Activated naive CD4-positive, alpha-beta T cell treated with anti-CD3 and anti-CD28 coated beads, Interleukin-2, amount 50 U/mL, for 24 hours (primary cell): ENCODE results near the gene METTL9.
"Not testable (repeated sequence)": the region's sequence is repeated elsewhere in the genome, so short reads cannot be mapped to it uniquely, and the experiment has no call there.

Experiments used
- H3K27ac Mint-ChIP-seq: one replicate; pipeline ENCODE4 v1.8.0; 2021; ENCODE audit warnings: mild to moderate bottlenecking, mixed read lengths
- H3K27me3 Mint-ChIP-seq: one replicate; pipeline ENCODE4 v1.8.0; 2021; ENCODE audit warnings: mixed read lengths
- H3K36me3 Mint-ChIP-seq: one replicate; pipeline ENCODE4 v1.8.0; 2021; ENCODE audit warnings: mixed read lengths
- H3K4me1 Mint-ChIP-seq: one replicate; pipeline ENCODE4 v1.8.0; 2021; ENCODE audit warnings: mixed read lengths
- H3K4me3 Mint-ChIP-seq: one replicate; pipeline ENCODE4 v1.8.0; 2021; ENCODE audit warnings: mild to moderate bottlenecking, mixed read lengths
- H3K9me3 Mint-ChIP-seq: one replicate; pipeline ENCODE4 v1.8.0; 2021; ENCODE audit warnings: mixed read lengths

The METTL9 gene

GRCh38 chr16:21613361-21613760 lies 14.0 kb downstream of the METTL9 start:
- H3K4me3 Mint-ChIP-seq, result no peak overlapping the region

GRCh38 chr16:21613781-21614180 lies 14.4 kb downstream of the METTL9 start:
- Mint-ChIP-seq H3K36me3 (peaks cover 5% of the 10 kb centered on the region), H3K9me3 (no peaks in the 10 kb centered on the region), H3K4me3 (no peak overlapping the region), H3K4me1 (peaks cover 71% of the 10 kb centered on the region), H3K27me3 (no peaks in the 10 kb centered on the region), H3K27ac (no peak overlapping the region)

More at GRCh38 chr16:21613361-21613760, 14.0 kb downstream of the METTL9 start:
- Mint-ChIP-seq H3K4me1 (peaks cover 75% of the 10 kb centered on the region), H3K27me3 (no peaks in the 10 kb centered on the region), H3K36me3 (peaks cover 5% of the 10 kb centered on the region), H3K9me3 (no peaks in the 10 kb centered on the region), H3K27ac (no peak overlapping the region)

- no peaks in the 10 kb centered on the region for H3K27me3 Mint-ChIP-seq
- H3K4me3 Mint-ChIP-seq, result no peak overlapping the region
- H3K36me3 Mint-ChIP-seq, result peaks cover 7% of the 10 kb centered on the region
- H3K27ac Mint-ChIP-seq, result no peak overlapping the region
- no peaks in the 10 kb centered on the region for H3K9me3 Mint-ChIP-seq
- H3K4me1 Mint-ChIP-seq, result peaks cover 69% of the 10 kb centered on the region
Measured at GRCh38 chr16:21614896-21615295, 15.5 kb downstream of the METTL9 start.

- H3K36me3 Mint-ChIP-seq, result peaks cover 9% of the 10 kb centered on the region
- H3K4me3 Mint-ChIP-seq, result no peak overlapping the region
- no peaks in the 10 kb centered on the region for H3K27me3 Mint-ChIP-seq
- H3K4me1 Mint-ChIP-seq, result peaks cover 59% of the 10 kb centered on the region
- no peaks in the 10 kb centered on the region for H3K9me3 Mint-ChIP-seq
- H3K27ac Mint-ChIP-seq, result no peak overlapping the region
Measured at GRCh38 chr16:21617607-21618006, 18.2 kb downstream of the METTL9 start.

- H3K4me3 Mint-ChIP-seq, result no peak overlapping the region
Measured at GRCh38 chr16:21618281-21618680, 18.9 kb downstream of the METTL9 start.

GRCh38 chr16:21619765-21620425 lies 20.5 kb downstream of the METTL9 start:
- Mint-ChIP-seq H3K36me3 (peaks cover 15% of the 10 kb centered on the region), H3K4me3 (no peak overlapping the region), H3K4me1 (peaks cover 54% of the 10 kb centered on the region), H3K27ac (no peak overlapping the region), H3K27me3 (no peaks in the 10 kb centered on the region), H3K9me3 (no peaks in the 10 kb centered on the region)

More at GRCh38 chr16:21618281-21618680, 18.9 kb downstream of the METTL9 start:
- Mint-ChIP-seq H3K27me3 (no peaks in the 10 kb centered on the region), H3K36me3 (peaks cover 9% of the 10 kb centered on the region), H3K27ac (no peak overlapping the region), H3K9me3 (no peaks in the 10 kb centered on the region), H3K4me1 (peaks cover 55% of the 10 kb centered on the region)

GRCh38 chr16:21620592-21620991 lies 21.2 kb downstream of the METTL9 start:
- Mint-ChIP-seq H3K4me1 (peaks cover 52% of the 10 kb centered on the region), H3K36me3 (peaks cover 16% of the 10 kb centered on the region), H3K9me3 (no peaks in the 10 kb centered on the region), H3K4me3 (no peak overlapping the region), H3K27ac (no peak overlapping the region), H3K27me3 (no peaks in the 10 kb centered on the region)

- Mint-ChIP-seq H3K27ac (peak overlapping the region; percentile 12), H3K27me3 (no peaks in the 10 kb centered on the region), H3K4me1 (peaks cover 56% of the 10 kb centered on the region), H3K9me3 (no peaks in the 10 kb centered on the region), H3K36me3 (peaks cover 18% of the 10 kb centered on the region), H3K4me3 (no peak overlapping the region)
Measured at GRCh38 chr16:21622545-21622944, 23.2 kb downstream of the METTL9 start.

- Mint-ChIP-seq H3K36me3 (peaks cover 17% of the 10 kb centered on the region), H3K9me3 (no peaks in the 10 kb centered on the region), H3K4me3 (no peak overlapping the region), H3K27ac (no peak overlapping the region), H3K4me1 (peaks cover 49% of the 10 kb centered on the region), H3K27me3 (no peaks in the 10 kb centered on the region)
Measured at GRCh38 chr16:21625026-21625425, 25.6 kb downstream of the METTL9 start.

GRCh38 chr16:21626659-21627277 lies 27.4 kb downstream of the METTL9 start:
- Mint-ChIP-seq H3K27me3 (no peaks in the 10 kb centered on the region), H3K36me3 (peaks cover 17% of the 10 kb centered on the region), H3K4me1 (peaks cover 39% of the 10 kb centered on the region), H3K27ac (peak overlapping the region; percentile 66), H3K4me3 (peak overlapping the region; percentile 36), H3K9me3 (no peaks in the 10 kb centered on the region)

- Mint-ChIP-seq H3K9me3 (no peaks in the 10 kb centered on the region), H3K27me3 (no peaks in the 10 kb centered on the region), H3K4me1 (peaks cover 38% of the 10 kb centered on the region), H3K4me3 (no peak overlapping the region), H3K36me3 (peaks cover 14% of the 10 kb centered on the region), H3K27ac (no peak overlapping the region)
Measured at GRCh38 chr16:21628121-21628726, 28.8 kb downstream of the METTL9 start.

GRCh38 chr16:21628772-21629171 lies 29.4 kb downstream of the METTL9 start:
- Mint-ChIP-seq H3K27me3 (no peaks in the 10 kb centered on the region), H3K4me3 (no peak overlapping the region), H3K27ac (no peak overlapping the region), H3K36me3 (peaks cover 14% of the 10 kb centered on the region), H3K9me3 (no peaks in the 10 kb centered on the region), H3K4me1 (peaks cover 38% of the 10 kb centered on the region)

GRCh38 chr16:21629616-21630539 lies 30.5 kb downstream of the METTL9 start:
- H3K4me1 Mint-ChIP-seq, result peaks cover 30% of the 10 kb centered on the region
- not testable (repeated sequence) for H3K9me3 Mint-ChIP-seq, H3K4me3 Mint-ChIP-seq, H3K27ac Mint-ChIP-seq, H3K27me3 Mint-ChIP-seq, H3K36me3 Mint-ChIP-seq

GRCh38 chr16:21630866-21631265 lies 31.5 kb downstream of the METTL9 start:
- peaks cover 12% of the 10 kb centered on the region for H3K36me3 Mint-ChIP-seq
- H3K4me1 Mint-ChIP-seq, result peaks cover 23% of the 10 kb centered on the region
- H3K27ac Mint-ChIP-seq, H3K27me3 Mint-ChIP-seq, H3K9me3 Mint-ChIP-seq, H3K4me3 Mint-ChIP-seq: not testable (repeated sequence)

- H3K27ac Mint-ChIP-seq, H3K27me3 Mint-ChIP-seq, H3K9me3 Mint-ChIP-seq, H3K4me3 Mint-ChIP-seq: not testable (repeated sequence)
- peaks cover 15% of the 10 kb centered on the region for H3K36me3 Mint-ChIP-seq
- H3K4me1 Mint-ChIP-seq, result peaks cover 23% of the 10 kb centered on the region
Measured at GRCh38 chr16:21631376-21631775, 32.0 kb downstream of the METTL9 start.
